Activated CD4-positive, CD25-positive, alpha-beta regulatory T cell treated with anti-CD3 and anti-CD28 coated beads, Interleukin-2, amount 50 U/mL, for 16 hours (primary cell): ENCODE measurements around the gene ERMP1.

Source experiments
- DNase-seq: peaks from one replicate; pipeline ENCODE4 v3.0.0-alpha.2; 2020; ENCODE audit warnings: low read depth, low spot score

Gene ERMP1

DNA sequence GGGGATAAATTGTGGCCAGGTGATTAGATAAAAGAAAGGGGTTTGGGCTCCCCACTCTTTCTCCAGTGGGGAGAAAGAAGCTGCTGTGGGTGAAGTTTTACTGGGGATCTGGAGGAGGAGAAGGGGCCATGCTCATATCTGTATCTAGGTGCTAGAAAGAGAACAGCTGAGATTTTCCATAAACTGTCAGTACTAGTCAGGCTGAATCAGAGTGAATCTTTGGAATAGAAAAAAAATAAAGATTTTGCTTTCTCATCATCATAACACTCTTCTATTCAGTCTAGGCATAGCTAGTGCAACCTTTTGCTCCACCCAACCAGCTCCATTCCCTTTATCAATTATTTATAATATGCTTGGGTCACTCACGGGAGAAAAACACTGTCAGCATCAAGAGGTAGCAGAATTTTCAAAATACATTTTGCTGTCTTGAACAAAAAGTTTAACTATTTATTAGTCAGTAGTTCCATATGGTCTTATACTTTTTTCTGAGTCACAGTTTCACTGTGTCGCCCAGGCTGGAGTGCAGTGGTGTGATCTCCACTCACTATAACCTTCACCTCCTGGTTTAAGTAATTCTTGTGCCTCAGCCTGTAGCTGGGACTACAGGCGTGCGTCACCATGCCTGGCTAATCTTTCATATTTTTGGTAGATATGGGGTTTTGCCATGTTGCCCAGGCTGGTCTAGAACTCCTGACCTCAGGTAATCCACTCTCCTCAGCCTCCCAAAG is 21.3 kb upstream of the ERMP1 start:
- no peak for DNase-seq

DNA sequence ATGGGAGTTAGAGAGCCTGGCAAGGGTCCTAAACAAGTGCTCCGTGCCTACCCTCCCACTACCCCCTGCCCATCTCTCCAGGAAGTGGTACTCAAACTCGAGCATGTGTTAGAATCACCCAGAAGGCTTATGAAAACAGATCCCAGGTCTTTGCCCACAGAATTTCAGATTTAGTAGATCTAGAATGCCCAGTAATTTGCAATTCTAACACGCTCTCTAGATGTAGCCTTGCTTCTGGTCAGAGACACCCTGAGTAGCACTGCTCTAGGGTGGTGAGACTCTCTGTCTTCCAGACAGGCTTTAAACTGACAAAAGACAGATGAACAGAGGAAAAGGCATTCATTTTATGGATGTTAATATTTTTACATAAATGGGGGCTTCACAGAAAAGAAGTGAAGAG is 20.7 kb upstream of the ERMP1 start:
- DNase-seq: no peak

DNA sequence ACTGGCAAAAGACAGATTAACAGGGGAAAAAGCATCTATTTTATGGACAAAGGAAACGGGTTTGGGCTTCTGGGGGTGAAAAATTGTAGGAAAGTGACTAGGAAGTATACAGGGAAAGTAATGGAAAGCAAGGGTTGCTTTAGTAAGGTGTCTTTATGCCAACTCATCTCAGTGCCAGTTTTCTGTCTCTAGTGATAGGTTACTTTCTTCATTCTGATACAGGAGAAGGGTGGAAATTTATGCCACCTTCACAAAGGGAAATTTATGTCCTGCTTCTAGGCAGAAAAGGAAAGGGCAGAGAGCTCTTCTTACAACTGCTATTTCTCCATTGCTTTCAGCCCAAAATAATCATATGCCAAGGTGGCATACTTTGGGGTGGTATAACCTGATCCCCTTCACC is 20.1 kb upstream of the ERMP1 start:
- no peak for DNase-seq

DNA sequence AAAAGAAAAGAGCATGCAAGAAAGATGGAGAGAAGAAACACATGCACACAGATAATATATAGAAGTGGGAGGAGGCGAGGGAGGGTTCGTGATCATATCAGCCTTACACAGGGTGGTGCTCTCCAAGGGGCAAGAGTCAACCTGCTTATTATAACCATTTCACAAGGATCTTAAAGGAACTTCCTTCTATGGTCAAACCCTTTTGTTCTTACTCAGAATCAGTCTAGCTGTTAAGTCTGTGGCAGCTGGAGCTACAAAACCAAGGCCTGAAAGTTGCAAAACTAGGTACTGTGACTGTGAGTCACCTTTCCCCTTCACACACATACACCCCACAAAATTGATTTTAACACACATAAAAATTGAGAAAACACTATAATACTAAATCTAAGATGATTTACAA is 18.5 kb upstream of the ERMP1 start:
- no peak for DNase-seq

DNA sequence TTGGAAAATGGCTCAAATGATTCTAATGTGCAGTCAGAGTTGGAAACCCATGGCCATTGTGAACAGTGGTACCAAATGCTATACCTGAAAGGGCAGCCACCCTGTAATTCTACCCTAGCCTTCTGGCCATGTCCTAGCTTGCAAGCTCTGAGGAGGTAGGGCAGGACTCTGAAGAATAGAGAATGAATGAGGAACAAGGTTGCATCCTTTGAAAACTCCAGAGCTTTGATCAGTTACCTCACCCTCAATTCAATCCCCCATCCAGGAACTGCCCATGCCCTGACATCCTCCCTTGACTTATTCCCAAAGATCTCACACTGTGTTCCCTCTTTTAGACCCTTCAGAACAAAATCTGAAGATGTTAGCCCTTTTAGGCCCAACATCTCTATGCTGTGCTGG is 17.8 kb upstream of the ERMP1 start:
- no peak for DNase-seq

DNA sequence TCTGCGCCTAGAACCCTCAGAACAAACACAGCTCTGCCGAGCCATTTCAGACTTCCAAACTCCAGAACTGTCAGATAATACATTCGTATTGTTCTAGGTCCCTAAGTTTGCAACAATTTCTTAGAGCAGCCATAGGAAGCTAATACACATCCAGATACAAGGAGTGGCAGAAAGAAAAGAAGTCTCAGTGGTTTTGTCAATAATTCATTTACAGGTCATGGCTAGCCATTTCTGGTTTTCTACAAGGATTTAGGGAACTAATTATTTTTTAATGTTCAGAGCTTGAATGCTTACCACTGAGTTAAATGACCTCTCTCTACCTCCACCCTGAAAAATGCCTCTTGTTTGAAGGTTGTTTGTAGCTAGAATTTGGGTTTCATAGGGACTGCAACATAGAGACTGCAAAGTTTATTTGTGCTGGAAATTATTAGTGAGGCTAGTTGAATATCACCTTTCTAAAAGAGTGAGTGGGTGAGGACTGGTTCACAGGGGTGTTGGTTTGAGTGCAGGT is 15.5 kb upstream of the ERMP1 start:
- DNase-seq: no peak

DNA sequence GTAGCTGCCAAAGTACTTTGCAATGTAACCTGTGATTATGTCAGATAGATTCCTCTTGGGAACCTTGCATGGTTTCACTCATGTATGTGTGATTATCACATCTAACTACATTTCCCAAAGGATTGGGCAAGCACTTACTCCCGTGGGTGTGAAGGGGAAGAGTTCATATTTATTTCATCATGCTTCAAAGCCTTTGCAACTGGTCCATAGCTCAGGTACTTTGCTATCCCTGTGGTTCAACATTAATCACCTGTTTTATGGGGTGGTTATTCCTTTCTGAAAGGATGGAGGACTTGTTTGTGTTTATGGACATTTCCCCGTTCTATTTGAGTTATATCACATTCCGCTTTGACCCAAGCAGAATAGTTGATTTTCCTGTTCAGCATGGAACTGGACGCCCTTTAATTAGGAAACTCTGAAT is 13.6 kb upstream of the ERMP1 start:
- no peak for DNase-seq

DNA sequence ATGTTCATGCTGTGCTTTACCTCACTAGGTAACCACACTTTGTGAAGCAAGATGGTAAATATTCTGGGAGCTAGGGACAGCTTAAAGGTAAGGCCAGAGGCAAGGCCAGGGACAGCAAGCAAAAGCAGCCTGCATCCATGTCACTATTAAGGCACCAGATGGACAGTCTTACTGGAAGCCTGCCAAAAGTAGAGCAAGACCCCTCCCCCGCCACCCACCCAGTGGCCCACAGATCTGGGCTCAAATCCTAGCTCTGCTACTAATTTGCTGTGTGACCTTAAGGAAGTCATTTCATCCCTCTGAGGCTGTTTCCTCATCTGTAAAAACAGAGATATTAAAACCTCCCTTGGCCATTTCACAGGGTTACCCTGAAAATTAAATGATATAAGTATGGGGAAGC is 13.2 kb upstream of the ERMP1 start:
- no peak for DNase-seq

DNA sequence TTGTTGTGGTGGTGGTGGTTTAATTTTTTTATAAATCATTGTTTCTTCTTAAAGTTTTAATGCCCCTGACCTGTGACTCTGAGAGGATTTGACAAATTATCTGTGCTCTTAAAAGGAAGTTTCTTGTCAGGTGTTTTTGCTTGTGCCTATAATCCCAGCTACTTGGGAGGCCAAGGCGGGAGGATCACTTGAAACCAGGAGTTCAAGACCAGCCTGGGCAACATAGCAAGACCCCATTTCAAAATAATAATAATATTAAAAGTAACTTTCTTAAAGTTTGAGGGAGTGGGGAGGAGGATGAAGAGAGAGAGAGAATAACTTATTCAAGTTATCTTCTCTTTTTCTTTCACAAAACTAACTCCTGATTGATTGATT is 12.2 kb upstream of the ERMP1 start:
- no peak for DNase-seq

DNA sequence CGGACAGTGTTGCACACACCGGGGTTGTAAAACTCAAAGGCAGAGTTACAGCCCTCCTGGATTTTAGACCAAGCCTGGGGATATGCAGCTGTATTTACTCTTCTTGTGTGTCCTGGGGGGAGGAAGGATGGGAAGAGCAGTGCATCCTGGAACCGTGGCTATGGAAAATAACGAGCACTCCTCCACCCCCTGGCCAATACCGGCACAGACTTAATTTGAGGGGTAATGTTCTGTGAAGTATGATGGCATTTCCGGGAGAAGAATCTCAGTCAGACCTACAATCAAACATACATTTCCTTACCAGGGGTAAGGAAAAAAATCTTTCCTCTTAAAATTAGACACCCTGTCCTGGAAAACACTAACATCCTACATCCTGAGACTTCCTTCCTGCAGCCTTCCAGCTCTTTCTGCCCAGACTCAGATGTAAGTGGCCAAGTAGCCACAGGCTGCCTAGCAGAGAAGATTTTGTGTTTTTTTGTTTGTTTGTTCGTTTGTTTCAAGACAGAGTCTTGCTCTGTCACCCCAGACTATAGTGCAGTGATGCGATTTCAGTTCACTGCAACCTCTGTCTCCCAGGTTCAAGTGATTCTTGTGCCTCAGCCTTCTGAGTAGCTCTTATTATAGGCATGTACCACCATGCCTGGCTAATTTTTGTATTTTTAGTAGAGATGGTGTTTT is 11.0 kb upstream of the ERMP1 start:
- no peak for DNase-seq

DNA sequence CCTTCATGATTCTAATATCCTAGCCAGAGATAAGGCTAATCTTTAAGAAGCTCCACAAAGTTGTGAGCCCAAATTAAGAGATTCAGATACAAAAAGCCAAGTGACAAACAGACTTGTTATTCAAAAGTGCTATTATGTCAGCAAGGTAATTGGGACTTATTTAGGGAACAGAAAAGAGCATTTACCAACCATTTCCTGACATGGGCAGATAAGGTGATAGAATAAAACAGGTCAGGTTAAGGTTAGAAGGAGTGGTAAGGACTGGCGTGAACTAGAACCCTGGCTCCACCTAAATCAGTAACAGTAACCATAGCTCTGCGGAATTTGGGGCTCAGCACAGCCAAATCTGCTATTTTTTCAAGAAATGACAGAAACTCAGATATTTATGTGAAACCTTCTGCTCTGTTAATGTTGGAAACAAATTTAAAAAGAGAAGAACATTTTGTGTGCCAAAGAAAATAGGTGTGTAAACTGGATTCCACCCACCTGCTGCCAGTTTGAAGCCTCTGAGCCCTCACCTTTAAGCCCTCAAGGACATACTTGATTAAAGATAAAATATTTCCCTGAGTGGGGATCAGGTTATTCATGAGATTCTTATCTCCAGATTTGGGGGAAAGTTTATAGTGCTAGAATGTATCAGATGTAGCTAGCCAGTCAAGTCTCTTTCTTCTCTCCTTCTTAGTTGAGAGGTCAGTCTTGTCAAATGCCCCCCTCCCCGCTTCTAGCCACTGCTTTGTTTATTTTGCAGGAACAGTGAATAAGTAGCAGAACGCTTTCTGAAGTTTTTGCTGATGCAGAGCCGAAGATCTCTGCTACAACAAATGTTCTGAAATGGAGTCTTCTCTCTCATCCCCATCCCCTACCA is 10.2 kb upstream of the ERMP1 start:
- no peak for DNase-seq

DNA sequence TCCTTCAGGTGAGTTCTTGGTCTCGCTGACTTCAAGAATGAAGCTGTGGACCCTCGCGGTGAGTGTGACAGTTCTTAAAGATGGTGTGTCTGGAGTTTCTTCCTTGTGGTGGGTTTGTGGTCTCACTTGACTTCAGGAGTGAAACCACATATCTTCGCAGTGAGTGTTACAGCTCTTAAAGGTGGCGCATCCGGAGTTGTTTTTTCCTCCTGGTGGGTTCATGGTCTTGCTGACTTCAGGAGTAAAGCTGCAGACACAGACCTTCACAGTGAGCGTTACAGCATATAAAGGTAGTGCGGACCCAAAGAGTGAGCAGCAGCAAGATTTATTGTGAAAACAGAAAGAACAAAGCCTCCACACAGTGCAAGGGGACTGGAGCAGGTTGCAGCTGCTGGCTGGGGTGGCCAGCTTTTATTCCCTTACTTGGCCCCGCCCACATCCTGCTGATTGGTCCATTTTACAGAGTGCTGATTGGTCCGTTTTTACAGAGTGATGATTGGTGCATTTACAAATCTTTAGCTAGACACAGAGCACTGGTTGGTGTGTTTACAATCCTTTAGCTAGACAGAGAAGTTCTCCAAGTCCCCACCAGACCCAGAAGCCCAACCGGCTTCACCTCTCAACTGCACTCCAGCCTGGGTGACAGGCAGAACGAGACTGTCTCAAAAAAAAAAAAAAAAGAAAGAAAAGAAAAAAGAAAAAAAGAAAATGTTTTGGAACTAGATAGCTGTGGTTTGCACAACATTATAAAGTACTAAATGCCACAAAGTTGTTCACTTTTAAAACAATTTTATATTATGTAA is 9.1 kb upstream of the ERMP1 start:
- DNase-seq: no peak

DNA sequence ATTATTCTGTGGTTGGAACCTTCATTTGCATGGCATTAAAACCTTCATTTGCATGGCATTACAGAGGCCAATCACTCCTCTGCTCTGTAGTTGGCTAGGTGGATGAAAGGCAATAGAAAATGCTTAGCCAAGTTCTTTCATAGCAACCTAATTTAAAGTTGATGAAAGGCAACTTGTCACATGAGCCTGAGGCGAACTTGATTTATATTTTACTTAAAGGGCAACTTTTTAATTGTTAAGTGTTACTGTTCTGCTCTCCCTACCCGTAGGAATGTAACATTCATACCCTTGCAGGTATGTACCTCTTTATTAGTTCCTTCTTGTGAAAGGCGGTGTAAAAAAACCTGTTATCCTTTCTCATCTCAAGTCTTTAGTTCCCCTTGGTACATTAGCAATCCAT is 7.9 kb upstream of the ERMP1 start:
- no peak for DNase-seq

DNA sequence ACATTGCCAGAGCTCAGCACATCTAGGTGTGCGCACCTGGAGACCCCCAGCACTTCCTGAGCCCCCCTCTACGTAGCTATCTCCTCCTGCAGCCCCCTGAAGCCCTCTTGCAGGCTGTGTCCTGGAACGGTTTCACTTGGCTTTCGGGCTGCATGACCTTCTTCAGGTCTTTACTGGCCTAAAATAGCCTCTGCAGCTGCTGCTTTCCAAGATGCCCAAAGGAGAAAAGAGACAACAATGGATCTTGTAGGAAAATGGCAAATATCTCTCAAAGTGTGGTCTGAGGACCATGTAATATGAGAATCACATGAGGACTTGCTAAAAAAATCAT is 6.6 kb upstream of the ERMP1 start:
- no peak for DNase-seq

DNA sequence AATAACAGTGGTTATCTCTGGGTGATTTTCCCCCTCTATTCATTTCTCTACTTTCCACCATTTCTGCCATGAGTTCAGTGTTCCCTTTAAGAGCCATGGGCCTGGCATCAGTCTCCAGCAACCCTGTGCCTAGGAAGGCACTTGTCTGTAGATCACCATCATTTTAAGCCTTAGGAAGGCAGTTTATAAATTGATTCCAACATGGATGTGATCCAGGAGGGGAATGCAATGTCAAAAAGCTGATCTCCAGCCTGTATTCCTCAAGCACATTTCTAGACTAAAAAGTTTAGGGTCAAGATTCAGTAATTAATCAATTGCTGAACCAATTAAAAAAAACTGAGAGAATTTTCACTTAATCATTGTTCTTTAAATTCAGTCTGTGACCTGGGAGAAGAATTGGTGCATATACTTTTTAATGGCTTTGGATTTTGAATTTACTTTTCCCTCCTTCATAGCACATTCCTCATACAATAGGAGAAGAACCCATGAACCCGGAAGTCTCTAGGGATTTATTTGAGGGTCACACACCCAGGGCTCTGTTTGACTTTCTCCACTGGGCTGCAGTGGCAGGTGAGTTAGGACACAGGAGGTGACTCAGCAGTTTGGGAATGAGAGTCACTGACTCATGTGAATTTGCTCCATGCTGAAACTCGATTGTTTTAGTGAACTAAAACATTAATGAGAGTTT is 6.1 kb upstream of the ERMP1 start:
- DNase-seq: no peak

DNA sequence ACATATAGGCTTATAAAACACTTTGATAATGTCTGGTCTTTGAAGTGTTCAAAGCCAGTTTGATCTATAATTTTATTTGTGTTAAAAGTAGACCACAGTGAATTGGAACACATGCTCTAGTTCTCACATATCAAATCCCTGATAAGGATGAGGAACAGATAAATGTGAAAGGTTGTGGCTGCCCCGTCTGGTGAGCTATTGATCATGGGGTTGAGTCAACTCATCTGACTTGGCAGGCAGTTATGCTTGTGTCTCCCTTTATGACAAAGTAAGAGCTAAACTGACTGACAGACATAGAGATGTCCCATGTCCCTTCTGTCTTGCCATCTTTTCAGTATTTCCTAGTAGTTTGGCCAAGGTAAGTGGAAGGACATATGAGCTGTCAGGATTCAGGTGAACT is 2.9 kb upstream of the ERMP1 start:
- no peak for DNase-seq

DNA sequence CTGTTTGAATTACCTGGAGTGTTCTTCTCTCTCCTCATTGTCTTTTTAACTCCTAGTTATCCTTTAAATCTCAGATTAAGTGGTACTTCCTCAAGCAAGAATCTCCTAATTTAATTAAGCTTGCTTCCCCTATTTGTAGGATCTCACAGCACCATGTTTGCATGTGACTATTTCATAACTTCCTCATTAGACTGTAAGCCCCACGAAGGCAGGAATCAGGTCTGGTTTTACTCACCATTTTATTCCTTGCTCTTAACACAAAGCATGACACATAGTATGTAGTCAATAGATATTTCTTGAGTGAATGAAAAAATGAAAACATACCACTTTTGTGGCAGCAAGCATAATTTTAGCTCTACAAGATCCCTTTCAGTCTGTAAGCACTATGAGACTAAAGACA is 1.3 kb upstream of the ERMP1 start:
- DNase-seq: no peak

DNA sequence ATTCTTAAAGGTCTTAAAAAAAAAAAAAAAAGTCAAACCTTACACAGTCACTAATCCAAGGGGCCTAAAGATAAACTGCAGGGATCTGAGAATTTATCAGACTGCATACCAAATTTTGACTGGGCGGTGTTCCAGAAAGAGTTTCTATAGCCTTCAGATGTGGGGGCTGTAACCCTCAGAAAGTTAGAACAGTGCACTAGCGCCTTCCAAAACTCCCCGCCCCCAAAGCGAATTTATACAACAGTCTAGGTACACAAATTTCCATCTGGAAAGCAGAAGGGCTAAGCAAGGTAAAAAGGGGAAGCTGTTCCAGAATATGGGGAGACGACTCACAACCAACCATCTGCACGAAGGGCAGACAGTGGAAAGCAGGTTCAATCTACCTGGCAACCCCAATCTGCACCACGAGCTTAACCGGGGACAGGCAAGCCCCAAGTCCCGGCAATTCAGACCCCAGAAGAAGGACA is 813 bp downstream of the ERMP1 start:
- DNase-seq: no peak

DNA sequence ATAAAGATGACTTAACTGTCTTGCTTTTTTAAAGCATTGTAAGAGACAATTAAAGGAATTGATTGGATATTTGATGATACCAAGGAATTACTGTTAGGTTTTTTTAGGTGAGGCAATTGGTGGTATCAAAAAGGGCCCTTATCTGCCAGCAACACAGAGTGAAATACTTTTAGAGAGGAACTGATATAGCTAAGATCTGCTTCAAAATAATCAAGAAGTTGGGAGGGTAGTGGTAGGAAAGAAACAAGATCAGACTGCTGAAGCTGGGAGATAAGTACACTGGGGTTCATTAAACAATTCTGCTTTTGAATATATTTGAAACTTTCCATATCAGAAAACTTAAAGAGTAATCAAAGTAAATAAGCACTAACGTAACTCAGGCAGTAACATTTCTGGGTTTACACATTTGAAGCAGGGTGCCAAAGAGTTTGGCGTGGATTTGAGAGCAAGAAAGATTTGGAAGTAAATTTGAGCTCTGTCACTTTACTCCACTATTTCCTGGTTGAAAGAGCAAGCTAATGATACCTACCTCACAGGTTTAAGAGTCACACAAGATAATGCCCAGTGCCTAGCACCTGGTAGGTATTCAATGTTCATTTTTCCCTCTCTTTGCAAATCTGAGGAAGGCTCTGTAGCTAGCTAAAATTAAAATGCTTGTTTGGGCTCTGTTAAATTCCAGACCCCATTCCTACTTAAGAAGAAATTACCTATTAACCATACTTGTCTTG is 6.9 kb downstream of the ERMP1 start:
- DNase-seq: no peak

DNA sequence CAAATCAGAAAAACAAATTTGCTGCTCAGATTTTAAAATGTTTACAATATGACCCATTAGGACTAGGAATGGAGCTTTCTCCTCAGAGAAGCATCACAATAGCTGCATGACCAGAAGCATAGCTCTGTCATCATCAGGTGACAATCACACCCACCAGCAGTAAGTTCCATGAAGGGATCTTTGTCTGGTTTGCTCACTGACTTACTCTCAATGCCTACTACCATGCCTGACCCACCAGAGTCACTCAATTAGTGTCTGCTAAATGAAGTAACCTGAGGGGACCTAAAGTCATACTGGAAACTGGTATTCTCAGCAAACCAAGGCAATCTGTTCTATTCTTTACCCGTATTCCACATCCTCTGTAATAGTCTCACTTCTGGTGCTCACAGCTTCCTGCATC is 7.7 kb downstream of the ERMP1 start:
- DNase-seq: no peak
